ENCODE measurements around the gene MRPS35.

DNA sequence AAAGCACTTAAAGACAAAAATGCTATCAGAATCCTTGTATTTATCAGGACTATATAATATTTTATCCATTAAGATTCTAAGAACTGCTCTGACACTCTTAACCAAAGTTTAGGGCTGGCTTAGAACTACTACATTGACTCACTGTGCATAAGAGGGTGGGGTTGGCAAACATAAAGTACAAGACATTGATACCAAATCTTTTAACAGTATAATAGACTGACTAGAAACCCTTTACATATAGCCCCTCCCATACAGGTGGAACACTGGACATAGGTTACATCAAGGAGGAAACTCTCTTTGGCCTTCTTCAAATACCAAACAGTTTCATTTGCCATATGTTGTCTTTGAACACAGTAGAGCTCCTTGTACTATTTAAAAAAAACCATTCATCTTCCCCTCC lies 30.0 kb upstream of the MRPS35 start:
- TF ChIP-seq GABPB1 (CRISPR knock-in tag; IDR thresholded peaks at IDR 0.05) (no peak), ZNF121 (CRISPR knock-in tag; IDR thresholded peaks at IDR 0.05) (no peak), KAT7 (CRISPR knock-in tag; IDR thresholded peaks at IDR 0.05; ENCODE audit: borderline replicate concordance) (no peak), ELF4 (CRISPR knock-in tag; IDR thresholded peaks at IDR 0.05; ENCODE audit: low read depth) (no peak), ZNF416 (CRISPR knock-in tag; IDR thresholded peaks at IDR 0.05) (no peak), RELA (CRISPR knock-in tag; IDR thresholded peaks at IDR 0.05; ENCODE audit: borderline replicate concordance) (no peak), NFATC4 (CRISPR knock-in tag; IDR thresholded peaks at IDR 0.05) (no peak)
- TF ChIP-seq, protein P1, sequence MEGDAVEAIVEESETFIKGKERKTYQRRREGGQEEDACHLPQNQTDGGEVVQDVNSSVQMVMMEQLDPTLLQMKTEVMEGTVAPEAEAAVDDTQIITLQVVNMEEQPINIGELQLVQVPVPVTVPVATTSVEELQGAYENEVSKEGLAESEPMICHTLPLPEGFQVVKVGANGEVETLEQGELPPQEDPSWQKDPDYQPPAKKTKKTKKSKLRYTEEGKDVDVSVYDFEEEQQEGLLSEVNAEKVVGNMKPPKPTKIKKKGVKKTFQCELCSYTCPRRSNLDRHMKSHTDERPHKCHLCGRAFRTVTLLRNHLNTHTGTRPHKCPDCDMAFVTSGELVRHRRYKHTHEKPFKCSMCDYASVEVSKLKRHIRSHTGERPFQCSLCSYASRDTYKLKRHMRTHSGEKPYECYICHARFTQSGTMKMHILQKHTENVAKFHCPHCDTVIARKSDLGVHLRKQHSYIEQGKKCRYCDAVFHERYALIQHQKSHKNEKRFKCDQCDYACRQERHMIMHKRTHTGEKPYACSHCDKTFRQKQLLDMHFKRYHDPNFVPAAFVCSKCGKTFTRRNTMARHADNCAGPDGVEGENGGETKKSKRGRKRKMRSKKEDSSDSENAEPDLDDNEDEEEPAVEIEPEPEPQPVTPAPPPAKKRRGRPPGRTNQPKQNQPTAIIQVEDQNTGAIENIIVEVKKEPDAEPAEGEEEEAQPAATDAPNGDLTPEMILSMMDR (IDR thresholded peaks at IDR 0.05) = no peak
- TF ChIP-seq, protein P2, sequence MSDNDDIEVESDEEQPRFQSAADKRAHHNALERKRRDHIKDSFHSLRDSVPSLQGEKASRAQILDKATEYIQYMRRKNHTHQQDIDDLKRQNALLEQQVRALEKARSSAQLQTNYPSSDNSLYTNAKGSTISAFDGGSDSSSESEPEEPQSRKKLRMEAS (CRISPR knock-in tag; IDR thresholded peaks at IDR 0.05) = no peak
- TF ChIP-seq, protein P3, sequence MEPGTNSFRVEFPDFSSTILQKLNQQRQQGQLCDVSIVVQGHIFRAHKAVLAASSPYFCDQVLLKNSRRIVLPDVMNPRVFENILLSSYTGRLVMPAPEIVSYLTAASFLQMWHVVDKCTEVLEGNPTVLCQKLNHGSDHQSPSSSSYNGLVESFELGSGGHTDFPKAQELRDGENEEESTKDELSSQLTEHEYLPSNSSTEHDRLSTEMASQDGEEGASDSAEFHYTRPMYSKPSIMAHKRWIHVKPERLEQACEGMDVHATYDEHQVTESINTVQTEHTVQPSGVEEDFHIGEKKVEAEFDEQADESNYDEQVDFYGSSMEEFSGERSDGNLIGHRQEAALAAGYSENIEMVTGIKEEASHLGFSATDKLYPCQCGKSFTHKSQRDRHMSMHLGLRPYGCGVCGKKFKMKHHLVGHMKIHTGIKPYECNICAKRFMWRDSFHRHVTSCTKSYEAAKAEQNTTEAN (CRISPR knock-in tag; IDR thresholded peaks at IDR 0.05) = no peak
- TF ChIP-seq, protein P4, sequence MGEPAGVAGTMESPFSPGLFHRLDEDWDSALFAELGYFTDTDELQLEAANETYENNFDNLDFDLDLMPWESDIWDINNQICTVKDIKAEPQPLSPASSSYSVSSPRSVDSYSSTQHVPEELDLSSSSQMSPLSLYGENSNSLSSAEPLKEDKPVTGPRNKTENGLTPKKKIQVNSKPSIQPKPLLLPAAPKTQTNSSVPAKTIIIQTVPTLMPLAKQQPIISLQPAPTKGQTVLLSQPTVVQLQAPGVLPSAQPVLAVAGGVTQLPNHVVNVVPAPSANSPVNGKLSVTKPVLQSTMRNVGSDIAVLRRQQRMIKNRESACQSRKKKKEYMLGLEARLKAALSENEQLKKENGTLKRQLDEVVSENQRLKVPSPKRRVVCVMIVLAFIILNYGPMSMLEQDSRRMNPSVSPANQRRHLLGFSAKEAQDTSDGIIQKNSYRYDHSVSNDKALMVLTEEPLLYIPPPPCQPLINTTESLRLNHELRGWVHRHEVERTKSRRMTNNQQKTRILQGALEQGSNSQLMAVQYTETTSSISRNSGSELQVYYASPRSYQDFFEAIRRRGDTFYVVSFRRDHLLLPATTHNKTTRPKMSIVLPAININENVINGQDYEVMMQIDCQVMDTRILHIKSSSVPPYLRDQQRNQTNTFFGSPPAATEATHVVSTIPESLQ (CRISPR knock-in tag; IDR thresholded peaks at IDR 0.05) = no peak
- TF ChIP-seq, protein P5, sequence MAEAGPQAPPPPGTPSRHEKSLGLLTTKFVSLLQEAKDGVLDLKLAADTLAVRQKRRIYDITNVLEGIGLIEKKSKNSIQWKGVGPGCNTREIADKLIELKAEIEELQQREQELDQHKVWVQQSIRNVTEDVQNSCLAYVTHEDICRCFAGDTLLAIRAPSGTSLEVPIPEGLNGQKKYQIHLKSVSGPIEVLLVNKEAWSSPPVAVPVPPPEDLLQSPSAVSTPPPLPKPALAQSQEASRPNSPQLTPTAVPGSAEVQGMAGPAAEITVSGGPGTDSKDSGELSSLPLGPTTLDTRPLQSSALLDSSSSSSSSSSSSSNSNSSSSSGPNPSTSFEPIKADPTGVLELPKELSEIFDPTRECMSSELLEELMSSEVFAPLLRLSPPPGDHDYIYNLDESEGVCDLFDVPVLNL (CRISPR knock-in tag; IDR thresholded peaks at IDR 0.05; ENCODE audit: borderline replicate concordance, low read depth) = no peak
- TF ChIP-seq, protein P6, sequence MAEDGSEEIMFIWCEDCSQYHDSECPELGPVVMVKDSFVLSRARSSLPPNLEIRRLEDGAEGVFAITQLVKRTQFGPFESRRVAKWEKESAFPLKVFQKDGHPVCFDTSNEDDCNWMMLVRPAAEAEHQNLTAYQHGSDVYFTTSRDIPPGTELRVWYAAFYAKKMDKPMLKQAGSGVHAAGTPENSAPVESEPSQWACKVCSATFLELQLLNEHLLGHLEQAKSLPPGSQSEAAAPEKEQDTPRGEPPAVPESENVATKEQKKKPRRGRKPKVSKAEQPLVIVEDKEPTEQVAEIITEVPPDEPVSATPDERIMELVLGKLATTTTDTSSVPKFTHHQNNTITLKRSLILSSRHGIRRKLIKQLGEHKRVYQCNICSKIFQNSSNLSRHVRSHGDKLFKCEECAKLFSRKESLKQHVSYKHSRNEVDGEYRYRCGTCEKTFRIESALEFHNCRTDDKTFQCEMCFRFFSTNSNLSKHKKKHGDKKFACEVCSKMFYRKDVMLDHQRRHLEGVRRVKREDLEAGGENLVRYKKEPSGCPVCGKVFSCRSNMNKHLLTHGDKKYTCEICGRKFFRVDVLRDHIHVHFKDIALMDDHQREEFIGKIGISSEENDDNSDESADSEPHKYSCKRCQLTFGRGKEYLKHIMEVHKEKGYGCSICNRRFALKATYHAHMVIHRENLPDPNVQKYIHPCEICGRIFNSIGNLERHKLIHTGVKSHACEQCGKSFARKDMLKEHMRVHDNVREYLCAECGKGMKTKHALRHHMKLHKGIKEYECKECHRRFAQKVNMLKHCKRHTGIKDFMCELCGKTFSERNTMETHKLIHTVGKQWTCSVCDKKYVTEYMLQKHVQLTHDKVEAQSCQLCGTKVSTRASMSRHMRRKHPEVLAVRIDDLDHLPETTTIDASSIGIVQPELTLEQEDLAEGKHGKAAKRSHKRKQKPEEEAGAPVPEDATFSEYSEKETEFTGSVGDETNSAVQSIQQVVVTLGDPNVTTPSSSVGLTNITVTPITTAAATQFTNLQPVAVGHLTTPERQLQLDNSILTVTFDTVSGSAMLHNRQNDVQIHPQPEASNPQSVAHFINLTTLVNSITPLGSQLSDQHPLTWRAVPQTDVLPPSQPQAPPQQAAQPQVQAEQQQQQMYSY (CRISPR knock-in tag; IDR thresholded peaks at IDR 0.05) = no peak
- TF ChIP-seq, protein P7, sequence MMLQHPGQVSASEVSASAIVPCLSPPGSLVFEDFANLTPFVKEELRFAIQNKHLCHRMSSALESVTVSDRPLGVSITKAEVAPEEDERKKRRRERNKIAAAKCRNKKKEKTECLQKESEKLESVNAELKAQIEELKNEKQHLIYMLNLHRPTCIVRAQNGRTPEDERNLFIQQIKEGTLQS (CRISPR knock-in tag; conservative IDR thresholded peaks at IDR 0.05) = no peak

Measured in WTC11 (cell line).